PC-3 (cell line): ENCODE measurements around the gene NIPAL3. TPM values are rescaled to one million over a fixed set of nuclear protein-coding genes. Genes with fewer than 3 reads are reported as not detected.

Source experiments
- ATAC-seq: fragments of 200-7000 bp; cut with Tn5 transposase; 2 replicates; pipeline ENCODE4 v1.9.1; 2020; ENCODE audit warnings: mild to moderate bottlenecking, moderate library complexity
- BruUV-seq: library from RNA; stranded (reverse); fragments of 400-500 nt; replicated peaks from 2 replicates; lab custom pipeline; 2021; lab: Mats Ljungman, UMichigan
- CTCF ChIA-PET: fragments of 300-600 bp; sonication (Branson Sonifier 250); formaldehyde crosslinking; loops from one replicate; lab custom pipeline; 2022; ENCODE audit warnings: antibody characterized with exemption; lab: Charles Lee
- POLR2A ChIA-PET: fragments of 300-600 bp; sonication (Branson Sonifier 250); formaldehyde crosslinking; loops from one replicate; lab custom pipeline; 2022; ENCODE audit warnings: antibody characterized with exemption; ENCODE audit not compliant: unreplicated experiment; lab: Charles Lee
- DNase-seq: peaks from one replicate; pipeline ENCODE4 v3.0.0-alpha.2; 2015
- H2AFZ ChIP-seq: fragments of 300-600 bp; sonication (generic); 2 replicates; pipeline ENCODE4 v1.6.0; 2016; ENCODE audit warnings: antibody characterized with exemption, low read length
- H3F3A ChIP-seq: fragments of 300-600 bp; sonication (generic); one replicate; pipeline ENCODE4 v1.6.0; 2017; ENCODE audit warnings: antibody characterized with exemption, low read length, control low read depth, mild to moderate bottlenecking; ENCODE audit not compliant: unreplicated experiment
- H3K27ac ChIP-seq: fragments of 300-600 bp; sonication (generic); 2 replicates; pipeline ENCODE4 v1.5.1; 2016; ENCODE audit warnings: mild to moderate bottlenecking, low read length
- H3K27me3 ChIP-seq: fragments of 300-600 bp; sonication (generic); 2 replicates; pipeline ENCODE4 v1.6.1; 2016; ENCODE audit warnings: low read length, mixed read lengths
- H3K36me3 ChIP-seq: fragments of 300-600 bp; sonication (generic); 2 replicates; pipeline ENCODE4 v1.6.1; 2016; ENCODE audit warnings: low read depth, mixed run types, low read length, mixed read lengths
- H3K4me1 ChIP-seq: fragments of 300-600 bp; sonication (generic); 2 replicates; pipeline ENCODE4 v1.5.1; 2016; ENCODE audit warnings: low read length; ENCODE audit not compliant: insufficient read depth
- H3K4me2 ChIP-seq: fragments of 300-600 bp; sonication (generic); 2 replicates; pipeline ENCODE4 v1.6.0; 2016; ENCODE audit warnings: low read length
- H3K4me3 ChIP-seq: fragments of 300-600 bp; sonication (generic); 2 replicates; pipeline ENCODE4 v1.5.1; 2016; ENCODE audit warnings: mild to moderate bottlenecking, low read length, mixed read lengths
- H3K79me2 ChIP-seq: fragments of 300-600 bp; sonication (generic); 2 replicates; pipeline ENCODE4 v1.6.1; 2017; ENCODE audit warnings: low read length, mixed read lengths
- H3K9ac ChIP-seq: fragments of 300-600 bp; sonication (generic); 2 replicates; pipeline ENCODE4 v1.6.0; 2016; ENCODE audit warnings: mild to moderate bottlenecking, low read length
- H3K9me2 ChIP-seq: fragments of 300-600 bp; sonication (generic); replicated peaks from 2 replicates; pipeline ENCODE4 v1.6.1; 2016; ENCODE audit warnings: mixed run types, low read length, mixed read lengths
- H3K9me3 ChIP-seq: fragments of 300-600 bp; sonication (generic); 2 replicates; pipeline ENCODE4 v1.6.1; 2016; ENCODE audit warnings: low read length, mixed read lengths
- H4K20me1 ChIP-seq: fragments of 300-600 bp; sonication (generic); 2 replicates; pipeline ENCODE4 v1.6.1; 2016; ENCODE audit warnings: low read length, mixed read lengths
- CTCF ChIP-seq: fragments of 300-600 bp; sonication (generic); conservative IDR thresholded peaks from 2 replicates; pipeline ENCODE4 v1.5.1; 2017; ENCODE audit warnings: antibody characterized with exemption, low read depth, mild to moderate bottlenecking, low read length
- EZH2 ChIP-seq: fragments of 300-600 bp; sonication (generic); IDR thresholded peaks from one replicate; pipeline ENCODE4 v1.6.1; 2017; ENCODE audit warnings: antibody characterized with exemption, mild to moderate bottlenecking, low read length; ENCODE audit not compliant: unreplicated experiment
- EZH2phosphoT487 ChIP-seq: fragments of 300-600 bp; sonication (generic); IDR thresholded peaks from 2 replicates; pipeline ENCODE4 v1.6.1; 2018; ENCODE audit warnings: mild to moderate bottlenecking, antibody characterized with exemption, low read length, borderline replicate concordance
- intact Hi-C: fragments of 100-400 bp; cut with micrococcal nuclease; formaldehyde crosslinking; loops from 2 replicates; pipeline ENCODE4 v1.9.0; 2023
- total RNA-seq: library from RNA; depleted of rRNA; stranded (reverse); fragments of >200 nt; gene quantifications from 2 replicates; pipeline ENCODE4 v1.2.3, GENCODE V29; 2014

The NIPAL3 gene
- total RNA-seq, 1 experiment from 2014 or later, result 35.2 TPM

- no peak for ATAC-seq
- POLR2A ChIA-PET, result interaction anchor here (0.6 to 1.0 kb wide), 2 partner anchors 89 to 421 kb away, joined by 3 read pairs; partner anchors contain the start of gene NIPAL3
- CTCF ChIA-PET, result interaction anchor here (0.8 to 1.0 kb wide), 2 partner anchors 37 to 83 kb away, joined by 3 to 5 read pairs; no protein-coding TSS in a partner anchor
- Histone ChIP-seq H3K9me3 (no peaks in the 10 kb centered on the region), H3K4me3 (peak overlapping the region; percentile 78), H3K79me2 (peaks cover 40% of the 10 kb centered on the region), H3K9ac (peak overlapping the region; percentile 79), H3K9me2 (no peaks in the 10 kb centered on the region), H3K4me2 (peak overlapping the region; percentile 98), H2AFZ (peak overlapping the region; percentile 78; the same call in 1 of the 2 replicates), H3K36me3 (no peaks in the 10 kb centered on the region), H3K4me1 (peaks cover 35% of the 10 kb centered on the region), H4K20me1 (no peaks in the 10 kb centered on the region), H3F3A (no peaks in the 10 kb centered on the region), H3K27me3 (no peaks in the 10 kb centered on the region), H3K27ac (peak overlapping the region; percentile 59; the same call in 1 of the 2 replicates)
- no peak for TF ChIP-seq EZH2phosphoT487
- TF ChIP-seq CTCF, result no peak
- no peak for TF ChIP-seq EZH2
- BruUV-seq, result no TSS peak
- peak; percentile 5 for DNase-seq
- intact Hi-C loops, result loop anchor here (2.0 to 10.0 kb wide), 3 partner anchors 83 to 131 kb away; no protein-coding TSS in a partner anchor
Observed at GRCh38 chr1:24503870-24504523, 88.4 kb downstream of the NIPAL3 start.

GRCh38 chr1:24504560-24504959 is 89.0 kb downstream of the NIPAL3 start:
- H3K27me3 ChIP-seq, result no peaks in the 10 kb centered on the region
- H3K27ac ChIP-seq, result no peak overlapping the region
- ATAC-seq (no peak), DNase-seq (no peak)
- peaks cover 35% of the 10 kb centered on the region for H3K4me1 ChIP-seq
- H3K4me2 ChIP-seq, result peak overlapping the region; percentile 98
- intact Hi-C loops, result loop anchor here (5.0 to 10.0 kb wide), 2 partner anchors 83 to 130 kb away; no protein-coding TSS in a partner anchor
- no peaks in the 10 kb centered on the region for H3K36me3 ChIP-seq
- peak overlapping the region; percentile 78 for H3K4me3 ChIP-seq
- H3K9me3 ChIP-seq, result no peaks in the 10 kb centered on the region
- H2AFZ ChIP-seq, result no peak overlapping the region
- ChIA-PET POLR2A (no interaction called here), CTCF (no interaction called here)
- no peaks in the 10 kb centered on the region for H4K20me1 ChIP-seq
- H3F3A ChIP-seq, result no peaks in the 10 kb centered on the region
- H3K9me2 ChIP-seq, result no peaks in the 10 kb centered on the region
- H3K9ac ChIP-seq, result no peak overlapping the region
- peaks cover 42% of the 10 kb centered on the region for H3K79me2 ChIP-seq
- no peak for TF ChIP-seq CTCF
- no peak for TF ChIP-seq EZH2phosphoT487
- TF ChIP-seq EZH2, result no peak
- BruUV-seq, result no TSS peak

GRCh38 chr1:24505816-24506215 is 90.2 kb downstream of the NIPAL3 start:
- Histone ChIP-seq H3K27me3 (no peaks in the 10 kb centered on the region), H3K36me3 (no peaks in the 10 kb centered on the region), H2AFZ (no peak overlapping the region), H3K27ac (no peak overlapping the region), H3K9me2 (no peaks in the 10 kb centered on the region), H3K9me3 (no peaks in the 10 kb centered on the region), H3K79me2 (peaks cover 47% of the 10 kb centered on the region), H3F3A (no peaks in the 10 kb centered on the region), H4K20me1 (no peaks in the 10 kb centered on the region), H3K4me2 (no peak overlapping the region), H3K4me3 (no peak overlapping the region), H3K4me1 (peaks cover 35% of the 10 kb centered on the region), H3K9ac (no peak overlapping the region)
- POLR2A ChIA-PET, result no interaction called here
- CTCF ChIA-PET, result no interaction called here
- no peak for TF ChIP-seq EZH2
- no peak for TF ChIP-seq CTCF
- no peak for TF ChIP-seq EZH2phosphoT487
- ATAC-seq, result no peak
- no TSS peak for BruUV-seq
- intact Hi-C loops, result loop anchor here (1.0 to 10.0 kb wide), 2 partner anchors 9 to 129 kb away; no protein-coding TSS in a partner anchor
- DNase-seq, result no peak
